Omental fat pad (tissue), 4 donors: ENCODE data around the gene MSH5. TPM values are rescaled to one million over a fixed set of nuclear protein-coding genes. Genes with fewer than 3 reads are reported as not detected.

ENCODE experiments used
- ATAC-seq: fragments of 150-250 bp; one replicate; pipeline ENCODE4 v1.9.1; 2016; ENCODE audit warnings: mild to moderate bottlenecking, moderate library complexity; ENCODE audit not compliant: low FRiP score
- DNase-seq: peaks from one replicate; pipeline ENCODE4 v3.0.0-alpha.2; 2019; ENCODE audit warnings: low spot score
- total RNA-seq, 4 donors: library from RNA; depleted of rRNA; stranded (reverse); fragments of >200 nt; gene quantifications; one replicate each; pipeline ENCODE4 v1.1.0, GENCODE V29; 2016
- TF ChIP-seq, protein P1 (sequence below), 3 donors: fragments of 450-650 bp; IDR thresholded peaks; one replicate each; pipeline ENCODE4 v1.5.1; 2016 to 2017; ENCODE audit warnings: antibody characterized with exemption in 3 of 3, mild to moderate bottlenecking in 3 of 3, moderate library complexity in 2 of 3

The MSH5 gene
- total RNA-seq, 4 donors from 2014 or later = 5.4 to 17.0 (median 7.3) TPM

DNA sequence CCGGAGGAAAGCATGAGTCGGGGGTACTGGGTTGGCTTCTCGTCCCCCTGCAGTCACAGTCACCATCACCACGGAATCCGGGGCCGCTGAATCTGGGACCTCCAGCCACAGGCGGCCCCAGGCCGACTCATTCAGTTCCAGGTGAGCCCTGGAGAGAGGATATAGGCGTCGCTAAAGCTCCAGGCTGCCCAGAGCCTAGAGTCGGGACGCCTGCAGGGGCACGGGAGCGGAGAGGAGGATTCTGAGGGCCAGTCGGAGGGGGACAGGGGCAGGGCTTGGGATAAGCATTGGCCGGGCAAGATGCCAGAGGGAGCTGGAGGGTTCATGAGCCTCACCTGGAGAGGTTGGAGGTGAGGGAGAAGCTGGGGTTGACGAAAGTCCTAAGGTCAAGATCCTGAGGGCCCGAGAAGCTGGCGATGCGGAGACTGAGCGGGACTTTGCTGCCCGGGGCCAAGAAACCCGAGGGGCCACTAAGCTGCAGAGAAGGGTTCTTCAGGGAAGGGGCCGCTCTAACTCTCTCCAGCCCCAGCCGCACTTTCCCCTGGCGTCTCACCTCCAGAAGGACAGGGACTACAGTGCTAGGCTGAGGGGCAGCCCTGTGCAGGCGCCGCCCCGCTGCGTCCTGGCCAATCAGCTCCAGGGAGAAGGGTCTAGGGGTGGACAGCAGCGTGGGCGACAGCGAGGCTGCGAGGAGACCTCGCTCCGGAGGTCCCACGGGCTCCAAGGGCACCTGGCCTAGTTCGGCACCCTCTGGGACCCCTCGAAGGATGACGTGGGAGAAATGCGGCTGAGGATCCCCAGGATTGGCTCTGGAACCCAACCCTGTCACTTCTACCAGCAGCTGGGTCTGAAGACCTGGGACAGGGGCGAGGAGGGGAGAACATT lies 26.3 kb downstream of the MSH5 start:
- TF ChIP-seq, protein P1, sequence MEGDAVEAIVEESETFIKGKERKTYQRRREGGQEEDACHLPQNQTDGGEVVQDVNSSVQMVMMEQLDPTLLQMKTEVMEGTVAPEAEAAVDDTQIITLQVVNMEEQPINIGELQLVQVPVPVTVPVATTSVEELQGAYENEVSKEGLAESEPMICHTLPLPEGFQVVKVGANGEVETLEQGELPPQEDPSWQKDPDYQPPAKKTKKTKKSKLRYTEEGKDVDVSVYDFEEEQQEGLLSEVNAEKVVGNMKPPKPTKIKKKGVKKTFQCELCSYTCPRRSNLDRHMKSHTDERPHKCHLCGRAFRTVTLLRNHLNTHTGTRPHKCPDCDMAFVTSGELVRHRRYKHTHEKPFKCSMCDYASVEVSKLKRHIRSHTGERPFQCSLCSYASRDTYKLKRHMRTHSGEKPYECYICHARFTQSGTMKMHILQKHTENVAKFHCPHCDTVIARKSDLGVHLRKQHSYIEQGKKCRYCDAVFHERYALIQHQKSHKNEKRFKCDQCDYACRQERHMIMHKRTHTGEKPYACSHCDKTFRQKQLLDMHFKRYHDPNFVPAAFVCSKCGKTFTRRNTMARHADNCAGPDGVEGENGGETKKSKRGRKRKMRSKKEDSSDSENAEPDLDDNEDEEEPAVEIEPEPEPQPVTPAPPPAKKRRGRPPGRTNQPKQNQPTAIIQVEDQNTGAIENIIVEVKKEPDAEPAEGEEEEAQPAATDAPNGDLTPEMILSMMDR (IDR thresholded peaks at IDR 0.05) = no peak
- ATAC-seq (no peak), DNase-seq (no peak)

DNA sequence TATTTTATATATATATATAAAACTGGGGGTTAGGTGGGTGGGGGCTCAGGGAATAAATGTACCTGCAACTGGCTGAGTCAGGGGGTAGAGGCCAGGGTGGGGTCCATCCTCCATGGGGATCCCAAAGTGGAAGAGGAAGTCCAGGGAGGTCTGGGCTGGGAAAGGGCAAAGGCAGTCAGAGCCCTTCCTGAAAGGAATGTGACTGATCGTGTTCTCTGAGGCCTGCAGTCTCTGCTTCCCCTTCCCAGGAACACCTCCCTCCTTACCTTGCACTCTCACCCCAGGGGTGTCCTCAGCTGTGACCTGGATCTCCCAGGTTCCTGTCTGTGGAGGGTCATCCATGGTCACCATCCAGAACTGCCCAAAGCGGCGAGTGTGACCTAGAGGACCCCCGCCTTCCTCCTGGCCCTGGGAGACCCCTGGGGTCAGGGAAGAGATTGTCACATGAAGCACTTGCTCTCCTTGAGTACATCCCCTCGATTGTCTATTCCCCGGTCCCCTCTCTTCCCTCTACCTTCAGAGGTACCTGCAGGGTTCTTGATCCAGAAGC lies 27.4 kb downstream of the MSH5 start:
- TF ChIP-seq, protein P1 (IDR thresholded peaks at IDR 0.05) = no peak
- ATAC-seq = no peak
- DNase-seq = no peak

DNA sequence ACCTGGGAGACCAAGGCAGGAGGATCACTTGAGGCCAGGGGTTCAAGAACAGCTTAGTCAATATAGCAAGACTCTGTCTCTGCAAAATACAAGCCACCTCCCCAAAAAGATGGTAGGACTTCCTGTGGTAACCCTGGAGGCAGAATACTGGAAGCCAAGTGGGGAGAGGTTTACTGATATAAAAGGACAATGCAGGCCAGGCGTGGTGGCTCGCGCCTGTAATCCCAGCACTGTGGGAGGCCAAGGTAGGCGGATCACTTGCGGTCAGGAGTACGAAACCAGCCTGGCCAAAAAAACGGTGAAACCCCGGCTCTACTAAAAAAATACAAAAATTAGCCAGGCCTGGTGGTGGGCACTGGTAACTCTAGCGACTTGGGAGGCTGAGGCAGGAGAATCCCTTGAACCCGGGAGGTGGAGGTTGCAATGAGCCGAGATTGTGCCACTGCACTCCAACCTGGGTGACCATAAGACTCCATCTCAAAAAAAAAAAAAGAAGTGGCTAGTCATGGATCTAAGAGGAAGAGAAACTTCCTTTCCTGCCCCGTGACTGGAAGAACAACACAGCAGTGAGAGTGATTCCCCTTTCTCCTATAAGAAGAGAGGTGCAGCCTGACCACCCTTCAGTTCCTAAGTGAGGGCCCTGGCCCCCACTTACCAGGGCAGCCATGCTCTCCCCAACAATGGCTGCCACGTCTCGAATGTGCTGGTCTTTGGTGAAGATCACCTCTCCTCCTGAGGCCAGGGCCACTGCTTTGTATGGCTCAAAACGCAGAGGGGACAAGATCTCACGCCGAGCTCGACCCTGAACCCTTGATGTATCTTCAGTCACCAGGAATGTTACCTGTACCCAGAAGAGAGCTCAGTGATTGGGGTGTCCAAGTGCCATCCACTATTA lies 28.8 kb downstream of the MSH5 start:
- DNase-seq (no peak), ATAC-seq (no peak)
- TF ChIP-seq, protein P1 (IDR thresholded peaks at IDR 0.05) = no peak

DNA sequence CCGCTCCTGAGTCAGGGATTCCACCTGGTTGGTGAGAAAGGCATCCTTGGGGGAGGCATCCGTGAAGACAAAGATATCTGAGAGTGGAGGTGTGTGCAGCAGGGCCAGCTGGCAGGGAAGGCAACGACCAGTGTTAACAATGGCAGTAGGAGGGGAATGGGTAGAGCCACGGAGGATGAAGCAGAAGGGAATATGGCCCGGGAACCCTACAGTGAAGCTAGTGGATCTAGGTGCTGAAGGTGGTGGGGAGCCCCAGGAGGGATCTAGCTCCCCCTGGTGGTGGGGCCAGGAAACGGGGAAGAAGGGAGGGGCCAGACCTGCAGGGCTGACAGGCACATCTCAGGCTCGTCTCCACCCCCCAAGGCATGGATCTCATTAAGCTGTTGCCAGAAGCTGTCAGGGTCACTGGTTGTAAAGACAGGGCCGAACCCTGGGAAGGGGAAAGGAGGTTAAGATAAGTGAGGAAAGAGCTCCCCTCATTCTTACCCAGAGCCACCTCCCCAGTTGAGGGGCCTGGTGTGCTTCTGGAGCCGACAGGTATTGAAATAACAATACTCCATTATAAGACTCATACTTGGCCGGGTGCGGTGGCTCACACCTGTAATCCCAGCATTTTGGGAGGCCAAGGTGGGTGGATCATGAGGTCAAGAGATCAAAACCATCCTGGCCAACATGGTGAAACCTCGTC lies 30.0 kb downstream of the MSH5 start:
- DNase-seq (peak; percentile 71), ATAC-seq (no peak)
- TF ChIP-seq, protein P1 (IDR thresholded peaks at IDR 0.05) = no peak

DNA sequence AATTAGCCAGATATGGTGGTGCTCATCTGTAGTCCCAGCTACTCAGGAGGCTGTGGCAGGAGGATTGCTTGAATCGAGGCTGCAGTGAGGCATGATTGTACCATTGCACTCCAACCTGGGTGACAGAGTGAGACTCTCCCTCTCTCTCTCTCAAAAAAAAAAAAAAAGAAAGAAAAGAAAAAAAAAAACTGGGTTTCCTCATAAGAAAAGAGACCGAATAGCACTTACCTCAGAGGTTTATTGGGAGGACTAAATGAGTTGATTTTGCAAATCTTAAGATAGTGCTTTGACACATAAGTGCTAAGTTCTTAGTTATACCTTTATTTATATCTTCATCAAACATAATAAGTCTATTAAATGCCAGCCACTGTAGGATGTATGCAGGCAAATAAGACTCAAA lies 31.1 kb downstream of the MSH5 start:
- TF ChIP-seq, protein P1 (IDR thresholded peaks at IDR 0.05) = no peak
- no peak for DNase-seq
- ATAC-seq = no peak

DNA sequence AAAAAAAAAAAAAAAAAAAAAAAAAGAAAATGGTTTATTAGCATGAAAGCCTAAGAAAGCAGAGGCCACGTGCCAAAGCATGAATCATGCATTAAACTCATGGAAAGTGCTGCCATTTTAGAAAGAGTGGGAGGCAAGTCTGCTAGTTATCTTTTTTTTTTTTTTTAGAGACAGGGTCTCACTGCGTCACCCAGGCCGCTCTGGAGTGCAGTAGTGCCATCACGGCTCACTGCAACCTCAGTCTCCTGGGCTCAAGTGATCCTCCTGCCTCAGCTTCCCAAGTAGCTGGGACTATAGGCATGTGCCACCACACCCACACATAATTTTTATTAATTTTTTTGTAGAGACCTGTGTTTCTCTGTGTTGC lies 32.2 kb downstream of the MSH5 start:
- no peak for DNase-seq
- TF ChIP-seq, protein P1 (IDR thresholded peaks at IDR 0.05) = no peak

More for the DNA sequence above, 32.2 kb downstream of the MSH5 start:
- no peak for ATAC-seq
